Activated T-cell treated with anti-CD3 and anti-CD28 coated beads for 1 hour (primary cell): ENCODE results near the gene DMKN.

Source experiments
- DNase-seq: peaks from one replicate; pipeline ENCODE4 v3.0.0-alpha.2; 2020; ENCODE audit warnings: low read depth

Gene DMKN

DNA sequence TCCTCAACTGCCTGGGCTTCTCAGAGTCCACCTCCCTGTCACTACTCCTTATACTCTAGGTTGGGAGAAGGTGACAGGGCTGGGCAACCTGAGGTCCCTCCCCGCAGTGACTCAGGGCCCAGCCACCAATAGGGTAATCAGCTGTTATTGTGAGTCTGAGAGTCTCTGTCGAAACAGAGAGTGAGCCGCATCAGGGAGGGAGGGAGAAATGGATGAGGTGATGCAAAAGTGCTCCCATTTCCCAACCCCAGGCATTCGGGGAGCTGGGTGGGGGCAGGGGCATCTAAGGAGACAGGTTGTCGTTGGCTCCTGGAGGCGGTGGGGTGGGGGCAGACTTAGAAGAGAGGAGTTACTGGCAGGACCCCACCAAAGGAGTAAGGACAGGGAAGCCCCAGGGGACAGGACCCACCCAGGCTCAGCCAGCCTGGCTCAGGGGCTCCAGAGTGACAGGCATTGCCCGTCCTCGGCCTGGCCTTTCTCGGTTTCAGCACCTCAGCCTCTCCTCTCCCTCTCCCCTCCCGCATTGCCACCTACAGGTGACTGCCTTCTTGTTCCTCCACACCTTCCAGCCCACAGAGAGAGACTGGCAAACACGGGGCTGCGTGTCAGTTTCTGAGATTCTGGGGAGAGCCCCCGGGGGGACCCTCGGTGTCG lies at the start of gene DMKN:
Gene DMKN (minus strand): TSS at position 22 of the 654 bp plus-strand sequence. CDS start 174 bp downstream, outside the sequence.
- no peak for DNase-seq

- no peak for DNase-seq
Measured at GRCh38 chr19:35562776-35563175, 49.3 kb upstream of the DMKN start.

GRCh38 chr19:35562336-35562735 lies 48.9 kb upstream of the DMKN start:
- DNase-seq, result no peak

GRCh38 chr19:35561436-35561835 lies 48.0 kb upstream of the DMKN start:
- DNase-seq, result no peak

DNA sequence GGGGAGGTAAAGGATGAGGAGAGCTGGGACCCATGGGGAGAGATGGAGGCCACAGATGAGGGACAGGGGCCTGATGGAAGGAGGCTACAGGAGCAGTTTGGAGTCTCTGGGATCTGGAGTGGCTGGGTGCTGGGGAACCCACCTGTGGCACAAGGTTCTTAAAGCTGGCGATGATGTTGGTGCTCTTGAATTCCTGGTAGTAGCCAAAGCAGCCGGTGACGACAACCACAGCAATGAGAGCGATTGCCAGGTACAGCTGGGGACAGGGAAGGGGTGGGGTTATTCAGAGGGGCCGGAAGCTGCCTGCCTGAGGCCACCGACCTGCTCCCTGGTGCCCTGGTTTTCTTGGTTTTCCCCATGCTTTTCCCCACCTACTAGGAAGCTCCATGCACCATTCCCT lies 47.2 kb upstream of the DMKN start:
- DNase-seq, result no peak

DNA sequence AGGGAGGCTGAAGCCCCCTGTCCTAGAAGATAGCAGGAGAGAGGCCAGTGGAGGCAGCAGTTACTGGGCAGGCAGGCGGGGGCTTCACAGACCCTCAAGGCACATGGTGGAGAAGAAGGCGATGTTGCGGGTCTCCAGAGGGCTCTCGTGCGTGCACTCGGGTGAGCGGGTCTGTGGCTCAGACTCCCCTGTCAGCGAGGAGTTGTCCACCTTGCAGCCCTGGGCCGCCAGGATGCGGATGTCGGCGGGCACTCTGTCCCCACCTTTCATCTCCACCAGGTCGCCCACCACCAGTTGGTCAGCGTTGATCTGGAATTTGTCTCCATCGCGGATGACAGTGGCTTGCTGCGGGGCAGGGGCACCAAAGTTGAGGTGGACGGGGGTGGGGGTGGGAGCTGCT lies 46.8 kb upstream of the DMKN start:
- no peak for DNase-seq

DNA sequence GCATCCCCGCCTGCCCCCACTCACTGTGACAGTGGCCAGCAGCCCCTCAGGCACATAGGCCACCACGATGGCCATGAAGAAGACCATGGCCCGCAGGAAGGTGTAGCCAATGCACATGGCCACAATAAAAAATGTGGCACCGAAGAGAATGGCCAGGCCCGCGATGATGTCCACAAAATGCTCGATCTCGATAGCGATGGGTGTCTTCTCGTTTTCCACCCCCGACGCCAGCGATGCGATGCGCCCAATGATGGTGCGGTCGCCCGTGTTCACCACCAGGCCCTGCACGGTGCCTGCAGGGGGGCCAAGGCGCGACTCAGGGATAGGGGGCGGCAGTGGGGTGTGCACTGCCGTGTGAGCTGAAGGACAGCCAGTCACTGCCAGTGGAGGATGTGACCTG lies 46.3 kb upstream of the DMKN start:
- DNase-seq, result no peak

GRCh38 chr19:35559281-35559659 lies 45.8 kb upstream of the DMKN start:
- no peak for DNase-seq

DNA sequence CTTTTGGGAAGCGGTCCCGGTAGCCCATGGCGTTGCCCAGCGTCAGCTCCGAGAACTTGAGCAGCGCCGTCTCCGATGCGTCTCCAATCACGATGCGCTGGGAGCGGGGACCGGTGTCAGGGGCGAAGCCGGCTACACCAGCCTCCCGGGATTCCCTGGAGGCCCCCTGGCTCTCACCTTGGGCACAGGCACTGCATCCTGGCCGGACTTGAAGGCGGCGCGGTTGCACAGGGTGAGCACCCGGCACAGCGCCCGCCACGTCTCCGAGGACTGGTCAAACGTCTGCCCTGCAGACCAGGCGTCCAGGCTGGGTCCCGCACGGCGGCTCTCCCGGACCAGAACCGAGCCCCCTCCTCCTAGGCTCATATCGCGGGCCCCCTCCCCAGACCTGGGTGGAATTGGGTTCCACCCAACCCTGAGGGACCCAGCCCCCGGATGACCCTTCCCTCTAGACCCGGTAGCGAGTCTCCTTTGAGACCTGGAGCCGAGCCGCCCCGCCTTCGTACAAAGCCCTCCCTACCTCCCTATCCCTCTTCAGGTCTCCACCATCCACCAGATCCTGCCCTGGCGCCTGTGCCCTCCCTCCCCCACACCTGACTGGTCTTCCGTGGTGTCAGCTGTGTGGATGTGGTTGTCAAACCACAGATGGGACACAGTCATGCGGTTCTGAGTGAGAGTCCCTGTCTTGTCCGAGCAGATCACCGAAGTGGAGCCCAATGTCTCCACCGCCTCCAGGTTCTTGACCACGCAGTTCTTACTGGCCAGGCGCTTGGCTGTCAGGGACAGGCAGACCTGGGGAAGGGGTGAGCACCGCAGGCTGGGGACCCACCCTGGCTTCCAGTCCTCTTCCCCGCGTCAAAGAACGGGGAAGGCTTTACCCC lies 45.2 kb upstream of the DMKN start:
- no peak for DNase-seq

DNA sequence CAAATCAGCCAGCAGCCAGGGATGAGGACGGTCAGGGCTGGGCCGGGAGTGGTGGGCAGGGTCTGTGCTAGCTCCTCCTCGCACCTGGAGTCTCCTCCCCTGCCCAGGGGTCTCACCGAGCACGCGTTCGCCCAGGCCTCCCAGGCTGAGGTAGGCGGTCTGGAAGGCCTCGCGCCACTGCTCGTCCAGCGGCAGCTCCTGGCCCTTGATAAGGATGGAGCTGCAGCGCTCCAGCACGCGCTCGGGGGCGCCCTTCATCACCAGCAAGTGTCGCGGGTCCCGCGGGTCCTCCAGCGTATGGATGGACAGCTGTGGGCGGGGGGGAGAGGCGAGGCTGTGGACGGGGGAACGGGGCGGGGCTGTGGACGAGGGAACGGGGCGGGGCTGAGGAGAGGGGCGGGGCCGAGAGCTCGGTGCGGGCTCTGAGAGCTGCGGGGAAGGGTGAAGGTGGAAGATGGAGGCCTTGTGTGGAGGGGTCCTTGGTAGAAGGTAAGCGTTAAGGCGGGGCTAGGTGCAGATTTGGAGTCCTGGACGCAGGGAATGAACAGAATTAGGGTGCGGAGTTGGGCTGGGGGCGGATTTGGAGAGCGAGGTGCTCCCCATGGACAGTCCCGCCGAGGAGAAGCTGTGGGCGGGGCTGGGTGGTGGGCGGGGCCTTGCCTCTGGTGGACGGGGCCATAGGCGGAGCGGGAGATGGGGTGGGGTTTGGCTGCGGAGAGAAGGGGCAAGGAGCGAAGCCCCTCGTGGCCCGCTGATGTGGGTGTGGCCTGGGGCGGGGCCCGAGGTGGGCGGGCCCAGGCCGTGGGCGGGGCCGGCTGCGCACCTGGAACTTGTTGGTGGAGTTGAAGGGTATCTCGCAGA lies 44.3 kb upstream of the DMKN start:
- DNase-seq, result peak; percentile 49

DNA sequence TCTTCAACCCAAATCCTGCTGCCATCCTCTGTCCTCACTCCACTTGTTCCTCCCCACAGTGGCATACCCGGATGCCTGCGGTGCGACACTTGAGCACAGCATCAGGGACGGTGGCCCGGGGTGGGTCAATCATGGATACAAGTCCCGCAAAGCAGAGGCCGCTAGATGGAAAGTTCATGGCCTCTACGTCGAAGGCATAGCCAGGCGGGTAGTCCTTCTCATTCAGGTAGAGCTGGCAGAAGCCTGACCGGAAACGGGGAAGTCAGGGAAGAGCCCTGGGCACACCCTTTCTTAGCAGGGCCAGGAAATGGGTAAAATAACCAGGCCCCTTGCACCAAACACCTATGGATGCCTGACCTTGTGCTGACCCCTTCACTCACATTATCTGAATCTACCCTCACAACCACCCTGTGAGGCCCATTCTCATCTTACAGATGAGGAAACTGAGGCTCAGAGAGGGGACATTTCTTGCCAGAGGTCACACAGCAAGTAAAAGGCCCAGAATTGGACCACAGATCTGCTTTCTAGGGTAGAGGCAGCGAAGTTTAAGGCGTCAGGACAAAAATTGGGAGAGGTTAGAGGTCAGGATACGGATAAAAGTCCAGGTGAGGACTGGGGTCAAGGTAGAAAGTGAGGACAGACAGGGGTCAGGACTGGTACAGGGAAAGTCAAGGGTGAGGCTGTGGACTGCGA lies 43.5 kb upstream of the DMKN start:
- no peak for DNase-seq

DNA sequence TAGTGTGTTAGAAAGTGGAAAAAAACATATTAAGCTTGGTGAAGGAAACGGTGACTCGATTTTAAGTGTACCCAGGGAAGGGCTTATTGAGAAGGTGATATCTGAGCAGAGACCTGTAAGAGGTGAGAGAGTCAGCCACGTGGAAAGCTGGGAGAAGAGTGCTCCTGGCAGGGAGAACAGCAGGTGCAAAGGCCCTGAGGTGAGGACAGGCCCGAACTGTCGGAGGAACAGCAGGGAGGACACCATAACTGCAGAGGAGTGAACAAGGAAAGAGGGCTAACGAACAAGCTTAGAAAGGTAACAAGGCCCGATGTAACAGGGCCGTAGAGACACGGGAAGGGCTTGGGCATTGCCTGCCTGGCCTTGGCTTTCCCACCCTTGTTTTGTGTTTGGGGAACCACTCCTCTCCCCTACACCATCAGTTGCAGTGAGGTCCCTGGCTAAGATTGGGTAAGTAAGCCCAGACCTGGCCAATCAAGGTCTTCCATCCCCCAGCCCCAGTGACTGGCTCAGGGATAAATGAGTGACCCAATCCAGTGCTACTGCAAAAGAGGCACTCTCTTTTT lies 42.7 kb upstream of the DMKN start:
- DNase-seq, result no peak

- no peak for DNase-seq
Measured at GRCh38 chr19:35555301-35556005, 42.0 kb upstream of the DMKN start.

DNA sequence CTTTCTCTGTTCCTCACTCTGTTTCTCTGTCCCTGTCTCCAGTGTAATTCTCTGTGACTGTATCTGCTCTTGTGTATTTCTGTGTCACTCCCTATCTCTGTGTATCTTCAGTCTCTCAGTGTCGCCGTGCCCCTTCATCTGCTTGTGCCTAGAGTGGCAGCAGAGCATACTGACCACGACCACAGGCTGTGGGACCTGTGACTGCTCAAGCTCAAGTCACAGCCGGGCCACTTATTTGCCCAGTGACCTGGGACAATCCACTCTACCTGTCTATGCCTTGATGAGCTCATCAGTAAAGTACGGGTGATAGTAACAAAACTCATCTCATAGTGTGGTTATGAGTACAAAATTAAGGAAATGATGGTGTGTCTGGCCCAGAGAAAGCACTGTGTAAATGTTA lies 40.6 kb upstream of the DMKN start:
- DNase-seq, result no peak

- DNase-seq, result no peak
Measured at GRCh38 chr19:35553385-35554000, 40.0 kb upstream of the DMKN start.

DNA sequence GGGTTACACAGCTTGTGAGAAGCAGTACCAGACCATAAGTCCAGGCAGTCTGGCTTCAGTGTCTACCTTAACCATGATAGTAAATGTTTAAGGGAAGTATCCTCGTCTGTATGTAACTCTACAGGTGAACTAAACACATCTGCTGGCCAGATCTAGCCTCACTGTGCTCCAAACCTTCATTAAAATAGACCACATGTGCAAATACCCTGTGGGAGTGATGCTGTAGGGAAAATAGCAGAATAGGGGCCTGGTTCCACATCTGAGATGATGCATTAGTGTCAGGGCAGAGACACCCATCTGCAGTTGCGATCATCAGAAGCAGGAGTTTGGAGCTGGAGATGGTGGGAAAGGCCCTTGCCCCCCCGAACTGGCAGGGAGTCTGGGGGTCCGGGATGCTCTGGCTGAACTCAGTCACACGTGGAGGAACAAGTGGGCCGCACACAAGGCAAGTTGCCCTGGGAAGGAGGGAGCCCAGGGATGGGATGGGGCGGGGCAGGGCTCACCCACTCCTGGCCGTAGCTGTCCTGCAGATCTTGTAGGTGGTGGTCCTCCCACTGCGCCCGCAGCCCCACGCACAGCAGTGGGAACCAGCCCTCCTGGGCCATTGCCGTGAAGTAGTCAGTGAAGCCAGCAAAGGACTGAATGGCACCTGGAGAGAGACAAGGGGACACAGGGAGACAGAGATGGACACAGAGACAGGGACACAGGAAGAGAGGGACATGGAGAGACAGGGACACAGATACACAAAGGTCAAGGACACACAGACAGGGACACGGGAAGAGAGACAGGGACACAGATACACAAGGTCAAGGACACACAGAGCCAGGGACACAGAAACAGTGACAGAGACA lies 39.3 kb upstream of the DMKN start:
- DNase-seq, result no peak

- DNase-seq, result no peak
Measured at GRCh38 chr19:35551091-35551810, 37.8 kb upstream of the DMKN start.

DNA sequence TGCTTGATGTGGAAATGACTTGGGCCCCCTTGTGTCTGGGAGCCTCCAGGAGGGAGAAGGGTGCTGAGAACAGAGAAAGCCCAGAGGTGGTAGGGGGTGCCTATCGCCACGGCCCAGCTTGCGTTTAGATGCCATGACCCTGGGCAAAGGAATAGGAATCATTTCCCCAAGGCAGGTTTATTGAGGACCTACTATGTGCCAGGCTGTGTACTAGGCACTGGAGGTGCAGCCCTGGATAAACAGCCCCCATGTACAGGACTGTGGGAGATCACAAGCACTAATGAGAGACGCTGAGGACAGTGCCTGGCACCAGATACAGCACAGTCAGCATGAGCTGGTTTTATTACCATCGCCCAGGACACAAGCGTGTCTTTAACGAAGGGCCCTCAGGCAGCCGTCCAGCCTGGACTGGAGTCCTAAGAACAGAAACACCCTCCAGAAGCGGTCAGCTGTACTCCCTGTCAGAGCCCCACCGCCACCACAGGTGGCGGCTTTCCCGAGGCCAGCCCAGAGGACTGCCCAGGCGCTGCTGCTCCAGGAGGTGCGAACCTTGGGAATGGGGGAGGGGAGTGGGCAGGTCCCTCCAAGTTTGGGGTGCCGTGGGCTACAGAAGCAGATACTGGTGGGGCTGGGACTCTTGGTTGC lies 36.6 kb upstream of the DMKN start:
- DNase-seq, result no peak
